DMS53 treated with DMSO at 0.1 percent for 48 hours (cell line): ENCODE data around the gene DLAT.
"Not testable (repeated sequence)": the region's sequence is repeated elsewhere in the genome, so short reads cannot be mapped to it uniquely, and the experiment has no call there.

Experiments
- DNase-seq: peaks from one replicate; lab custom pipeline; 2025; ENCODE audit not compliant: unreplicated experiment; lab: John Stamatoyannopoulos, UW

DLAT gene

DNA sequence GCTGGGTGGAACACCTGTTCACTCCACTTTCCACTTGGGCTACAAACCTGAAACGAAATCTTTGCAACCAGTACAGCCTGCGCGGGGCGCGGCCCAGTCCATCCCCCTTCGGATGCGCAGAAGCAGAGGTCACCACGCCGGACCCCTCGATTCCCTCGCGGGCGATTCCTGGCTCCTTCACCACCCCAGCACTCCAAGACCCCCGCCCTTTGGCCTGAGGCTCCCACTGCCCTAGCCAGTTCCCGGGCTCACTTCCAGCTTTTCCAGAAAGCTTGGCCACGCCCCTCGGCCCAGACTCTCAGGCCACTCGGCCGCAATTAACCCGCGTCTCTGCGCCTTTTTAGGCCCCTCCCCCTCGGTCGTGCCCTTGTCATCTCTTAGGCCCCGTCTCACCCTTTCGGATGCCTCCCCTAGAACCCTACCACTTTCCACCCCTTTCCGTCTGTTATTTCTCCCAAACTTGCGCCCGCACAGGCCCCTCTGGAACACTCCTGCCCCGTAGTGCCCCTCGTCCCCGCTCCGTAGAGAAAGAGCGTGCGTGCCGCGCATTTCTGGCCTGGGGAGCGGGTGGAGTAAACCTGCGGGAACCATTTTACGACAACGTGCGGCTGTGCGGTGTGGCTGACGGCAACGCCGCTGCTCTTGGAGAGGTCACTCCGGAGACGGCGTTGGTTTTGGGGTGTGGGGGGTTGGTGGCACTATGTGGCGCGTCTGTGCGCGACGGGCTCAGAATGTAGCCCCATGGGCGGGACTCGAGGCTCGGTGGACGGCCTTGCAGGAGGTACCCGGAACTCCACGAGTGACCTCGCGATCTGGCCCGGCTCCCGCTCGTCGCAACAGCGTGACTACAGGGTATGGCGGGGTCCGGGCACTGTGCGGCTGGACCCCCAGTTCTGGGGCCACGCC, at the start of gene DLAT:
TSS of gene DLAT (plus strand) at position 636 of the 906 bp plus-strand sequence. CDS start at position 701, 65 bp downstream.
- peak; percentile 89 for DNase-seq

DNA sequence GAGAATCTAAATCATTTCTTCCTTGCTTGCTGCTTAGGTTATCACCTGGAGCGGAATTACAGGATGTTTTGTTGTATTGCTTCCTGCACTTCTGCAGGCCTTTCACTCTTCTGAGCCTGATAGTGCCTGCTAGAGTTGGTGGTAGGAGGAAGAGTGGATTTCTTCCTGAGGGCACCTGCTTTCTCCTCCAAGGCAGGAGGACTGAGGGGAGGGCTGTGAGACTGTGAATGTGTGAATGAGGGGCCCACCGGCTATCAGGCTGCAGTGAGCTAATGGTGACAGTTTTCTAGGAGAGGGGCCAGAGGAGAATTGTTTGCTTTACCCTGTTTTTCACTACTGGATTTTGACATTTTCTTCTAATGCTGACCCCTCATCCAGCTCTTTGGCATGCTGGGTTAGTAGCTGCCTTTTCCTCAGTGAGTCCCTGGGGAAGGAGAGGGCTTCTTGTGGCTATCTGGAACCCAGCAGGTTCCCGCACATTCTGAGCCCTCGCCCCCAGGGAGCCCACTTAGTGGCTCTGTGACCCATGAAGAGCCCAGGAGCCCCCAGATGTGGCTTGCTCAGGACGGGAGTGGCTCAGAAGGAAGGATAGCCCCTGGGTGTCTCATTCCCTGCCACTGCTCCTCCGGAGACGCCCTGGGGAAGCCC, 49.0 kb upstream of the DLAT start:
- DNase-seq: no peak

DNA sequence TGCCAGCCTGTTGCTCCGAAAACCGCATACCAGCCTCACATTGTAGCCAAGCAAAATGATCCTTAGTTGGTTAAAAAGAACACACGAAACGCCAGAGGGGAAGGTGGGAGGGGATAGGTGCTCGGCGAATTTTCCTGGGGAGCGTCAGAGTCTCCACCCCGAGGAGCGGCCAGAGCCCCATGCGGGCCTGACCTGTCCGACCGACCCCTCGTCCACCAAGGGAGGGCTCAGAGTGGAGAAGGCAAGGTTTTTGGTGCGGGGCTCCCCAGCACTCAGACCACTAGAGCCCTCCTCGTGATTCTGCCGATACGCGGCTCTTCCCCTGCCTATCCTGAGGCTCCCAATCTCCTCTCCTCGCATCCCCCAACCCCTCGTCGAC, 48.5 kb upstream of the DLAT start:
- no peak for DNase-seq

DNA sequence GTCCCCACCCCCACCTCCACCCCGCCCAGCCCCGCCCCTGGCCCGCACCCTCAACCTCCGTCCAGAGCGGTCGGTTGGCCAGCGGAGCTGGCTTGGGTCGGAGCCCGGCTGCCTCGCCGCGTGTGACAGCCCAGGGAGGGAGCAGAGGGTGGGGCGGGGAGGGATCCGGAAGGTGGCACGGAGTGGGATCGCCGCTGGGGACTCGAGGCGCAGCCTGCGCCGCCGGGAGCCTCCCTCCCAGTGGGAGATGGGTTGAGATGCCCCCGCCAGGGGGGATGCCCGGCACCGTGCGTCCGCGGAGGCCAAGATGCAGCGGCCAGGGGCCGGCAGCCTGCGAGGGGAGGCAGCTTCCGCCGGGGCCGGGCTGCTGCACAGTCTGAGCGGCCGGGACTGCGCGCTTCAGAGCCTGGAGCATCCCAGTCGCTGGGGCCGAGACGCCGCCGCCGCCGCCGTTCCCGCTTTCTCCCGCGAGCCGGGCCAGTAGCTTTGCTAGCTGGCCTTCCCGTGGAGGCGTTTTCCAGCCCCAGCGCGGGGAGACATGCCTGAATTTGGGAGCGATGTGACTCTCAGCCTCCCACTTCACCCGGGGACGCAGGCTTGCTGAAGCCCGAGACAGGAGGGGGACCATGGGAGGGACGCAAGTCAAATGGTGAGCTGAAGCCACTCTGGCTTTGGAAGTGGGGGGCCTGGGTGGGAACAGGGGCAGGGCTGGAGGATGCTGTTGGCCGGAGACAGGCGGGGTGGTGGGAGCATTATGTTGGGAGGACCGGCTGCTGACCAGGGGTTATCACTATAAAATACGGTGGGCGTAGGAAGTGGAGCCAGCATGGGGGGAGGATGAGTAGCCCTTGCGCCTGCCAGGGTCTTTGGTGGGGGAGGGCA, 47.8 kb upstream of the DLAT start:
- no peak for DNase-seq

DNA sequence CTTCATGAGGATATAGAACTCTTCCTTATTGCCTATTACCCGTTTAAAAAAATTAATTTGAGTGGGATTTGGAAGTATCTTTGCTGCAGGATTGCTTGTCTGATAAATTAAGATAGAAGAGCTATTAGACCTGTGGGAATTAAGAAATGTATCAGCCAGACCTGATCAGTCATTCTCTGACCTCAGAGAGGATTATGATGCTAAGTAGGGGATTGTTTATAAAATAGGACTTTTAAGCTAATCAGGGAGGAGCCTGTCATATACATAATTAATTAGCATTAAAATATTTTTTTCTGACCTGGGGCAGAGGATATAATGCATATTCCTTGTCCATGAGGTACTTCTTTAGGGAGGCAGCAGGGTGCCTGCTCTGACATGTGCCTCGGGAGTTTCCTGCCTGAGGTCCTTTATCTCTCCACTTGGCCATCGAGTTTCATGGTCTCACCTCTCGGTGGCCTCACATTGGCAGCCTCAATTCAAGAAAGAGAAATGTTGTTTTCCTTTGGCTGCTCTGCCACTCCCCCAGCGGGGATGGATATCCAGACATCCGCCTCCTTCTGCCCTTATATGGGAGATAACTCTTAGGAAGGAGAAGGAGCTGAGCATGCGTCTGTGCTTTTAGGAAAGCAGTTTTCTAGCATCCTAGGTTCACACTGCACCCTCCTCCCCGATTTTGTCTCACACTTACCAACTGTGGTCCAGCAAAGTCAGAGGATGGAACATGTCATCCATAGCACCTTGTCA, 47.0 kb upstream of the DLAT start:
- no peak for DNase-seq

DNA sequence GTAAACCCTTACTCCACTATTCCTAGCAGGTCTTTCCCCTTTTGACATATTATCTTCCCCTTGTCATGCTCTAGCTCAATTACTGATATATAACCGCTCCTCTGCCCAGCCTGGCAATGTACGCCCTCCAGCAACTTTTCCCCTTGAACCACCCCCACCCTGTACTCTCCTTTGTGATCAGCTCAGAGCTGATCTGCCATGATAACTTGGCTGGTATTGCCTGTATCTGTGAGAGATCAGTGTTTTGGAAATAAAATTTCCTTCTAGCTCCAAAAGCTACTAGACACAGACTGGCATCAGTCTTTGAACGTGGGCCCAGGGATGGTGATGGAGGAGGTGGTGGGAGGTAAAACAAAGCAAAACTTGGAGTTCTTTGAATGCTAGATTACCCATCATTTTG, 45.1 kb upstream of the DLAT start:
- no peak for DNase-seq

DNA sequence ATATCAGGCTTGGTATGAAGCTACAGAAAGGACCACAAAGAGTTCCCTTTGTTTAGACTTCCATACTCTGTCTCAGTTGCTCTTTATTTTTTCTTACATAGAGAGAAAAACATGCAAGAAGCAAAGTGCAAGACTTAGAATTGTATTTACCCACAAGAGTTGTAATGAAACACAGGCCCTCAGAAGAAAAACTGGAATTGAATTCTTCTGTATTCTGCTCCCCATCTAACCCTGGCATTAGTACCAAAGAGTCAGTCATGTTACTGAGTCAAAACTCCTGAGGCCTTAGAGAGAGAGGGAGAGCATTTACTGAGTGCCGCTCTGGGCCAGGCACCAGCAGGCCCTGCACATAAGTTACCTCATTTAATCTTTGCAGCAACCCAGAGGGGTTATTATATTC, 43.9 kb upstream of the DLAT start:
- no peak for DNase-seq

DNA sequence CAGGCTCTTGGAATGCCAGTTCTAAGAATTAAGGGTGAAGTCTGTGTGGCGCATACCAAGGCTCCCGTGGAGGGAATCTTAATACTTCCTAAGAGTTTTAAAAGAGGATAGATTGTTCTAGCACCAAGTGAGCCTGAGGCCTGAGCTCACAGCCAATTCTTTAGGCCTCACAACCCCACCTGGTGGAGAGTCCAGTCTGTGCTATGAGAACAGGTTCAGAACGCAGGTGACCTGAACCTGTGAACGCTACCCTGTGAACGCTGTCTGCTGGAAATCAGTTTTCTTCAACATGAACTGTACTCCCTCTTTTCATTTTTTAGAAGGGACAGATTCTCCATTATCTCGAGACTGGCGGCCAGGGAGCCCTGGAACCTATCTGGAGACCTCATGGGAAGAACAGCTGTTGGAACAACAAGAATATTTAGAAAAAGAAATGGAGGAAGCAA, 43.2 kb upstream of the DLAT start:
- DNase-seq: peak; percentile 65

DNA sequence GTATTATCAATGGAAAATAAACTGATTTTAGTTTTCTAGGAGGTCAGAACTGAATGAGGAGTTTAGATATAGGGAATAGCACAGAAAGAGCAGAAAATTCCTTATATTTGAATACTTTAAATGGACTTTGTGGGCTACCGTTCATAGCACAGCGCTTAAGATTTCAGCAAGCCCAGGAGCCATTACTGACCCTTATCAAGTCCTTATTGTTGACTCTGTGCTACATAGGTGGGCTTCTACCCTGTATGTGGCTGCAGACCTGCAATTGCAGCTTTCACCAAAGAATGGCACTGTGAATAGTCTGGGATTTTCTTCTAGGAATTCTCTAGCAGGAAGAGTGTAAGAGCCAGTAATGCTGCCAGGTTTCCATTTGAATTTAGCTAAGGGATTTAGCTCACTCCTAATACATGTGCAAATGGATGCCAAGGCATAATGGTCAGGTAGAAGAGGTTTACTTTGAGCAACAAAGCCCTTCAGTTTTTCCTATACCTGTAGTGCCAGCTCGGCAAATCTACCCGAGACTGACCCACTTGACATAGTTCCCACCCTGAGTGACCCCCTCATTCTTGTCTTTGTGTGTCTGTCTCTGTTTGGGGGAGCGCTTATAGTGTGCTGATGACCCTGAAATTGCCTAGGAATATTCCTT, 42.5 kb upstream of the DLAT start:
- DNase-seq: no peak

DNA sequence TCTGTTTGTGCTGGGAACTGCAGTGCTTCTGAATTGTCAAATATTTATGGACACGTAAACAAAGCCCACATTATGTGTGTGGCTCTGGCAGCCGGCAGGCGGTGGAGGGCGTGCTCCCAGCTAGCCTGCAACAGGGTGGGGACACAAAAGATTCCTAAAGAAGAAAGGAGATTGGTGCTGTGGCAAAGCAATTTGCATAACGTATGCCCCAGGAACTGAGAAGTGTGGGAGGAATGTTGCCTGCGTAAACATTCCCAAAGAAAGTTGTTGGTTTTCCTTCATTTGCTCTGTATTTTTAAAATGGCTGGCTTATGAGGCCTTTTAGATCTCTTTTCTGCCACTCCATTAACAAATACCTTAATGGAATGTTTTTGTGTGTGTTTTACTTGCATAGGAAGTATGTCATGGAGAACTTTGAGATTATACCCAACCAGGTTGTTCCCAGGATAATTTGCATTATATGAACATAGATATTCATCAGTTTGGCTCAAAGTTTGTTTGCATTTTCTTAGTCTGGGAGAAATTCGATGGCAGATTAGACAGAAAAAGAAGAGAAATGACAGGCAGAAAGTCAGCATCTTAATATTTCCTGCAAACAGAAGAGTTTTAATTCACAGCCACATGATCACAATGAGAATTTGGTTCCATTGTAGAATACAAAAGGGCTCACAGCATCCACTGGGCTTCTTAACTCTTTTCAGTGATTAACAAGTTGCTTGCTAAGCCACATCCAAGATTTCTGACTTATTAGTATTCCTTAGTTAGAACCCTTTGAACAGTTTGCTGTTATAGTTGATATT, 41.8 kb upstream of the DLAT start:
- DNase-seq: no peak

DNA sequence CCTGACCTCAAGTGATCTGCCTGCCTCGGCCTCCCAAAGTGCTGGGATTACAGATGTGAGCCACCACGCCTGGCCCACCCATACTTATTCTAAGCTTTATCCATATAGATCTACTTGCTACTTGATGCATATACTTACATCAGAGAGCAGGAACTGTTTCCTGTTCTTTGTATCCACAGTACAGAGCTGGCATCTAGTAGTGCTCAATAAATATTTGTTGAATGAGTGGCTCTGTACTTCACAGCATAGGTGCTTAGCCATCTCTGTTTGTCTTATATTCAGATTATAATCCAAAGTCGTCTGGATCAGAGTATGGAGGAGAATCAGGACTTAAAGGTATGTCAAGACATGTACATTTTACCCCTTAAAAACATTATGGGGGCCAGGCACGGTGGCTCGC, 38.6 kb upstream of the DLAT start:
- peak; percentile 72 for DNase-seq

DNA sequence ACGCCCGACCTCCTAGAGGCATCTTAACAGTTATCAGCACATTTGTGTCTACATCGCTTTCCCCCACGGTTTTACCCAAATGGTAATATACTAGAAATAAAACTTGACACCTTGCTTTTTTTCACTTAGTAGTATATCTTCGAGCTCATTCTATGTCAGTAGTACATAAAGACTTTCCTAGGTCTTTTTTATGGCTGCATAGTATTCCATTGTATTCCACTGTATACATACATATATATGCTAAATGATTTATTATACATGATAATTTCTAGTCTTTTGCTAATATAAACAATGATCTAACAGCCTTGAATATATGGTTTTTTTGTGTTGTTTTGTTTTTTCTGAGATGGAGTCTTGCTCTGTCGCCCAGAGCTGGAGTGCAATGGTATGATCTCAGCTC, 34.8 kb upstream of the DLAT start:
- no peak for DNase-seq

DNA sequence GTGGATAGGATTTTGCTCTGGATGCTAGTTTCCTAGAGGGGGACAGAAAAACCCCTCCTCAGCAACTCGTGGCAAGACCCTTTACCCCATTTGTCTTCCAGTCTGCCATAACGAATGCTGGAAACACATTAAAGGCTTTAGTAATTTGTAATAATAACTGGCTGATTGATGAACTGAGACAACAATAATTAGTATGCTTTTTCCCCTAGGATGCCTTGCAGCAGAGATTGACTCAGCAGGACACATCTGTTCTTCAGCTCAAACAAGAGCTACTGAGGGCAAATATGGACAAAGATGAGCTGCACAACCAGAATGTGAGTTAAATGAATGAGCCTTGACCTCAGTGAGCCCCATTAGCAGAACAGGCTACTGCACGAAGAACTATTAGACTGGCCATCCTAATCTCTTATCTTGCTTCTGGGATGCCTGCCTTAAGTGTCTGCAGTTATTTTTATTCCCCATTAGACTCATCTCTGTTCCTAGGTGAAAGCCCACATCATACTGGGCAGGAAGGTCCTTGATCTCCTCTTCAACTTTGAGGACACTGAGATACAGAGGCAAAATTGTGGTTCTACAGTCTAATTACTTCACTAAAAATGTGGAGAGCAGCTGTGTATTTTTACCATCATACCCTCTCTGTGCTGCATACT, 32.9 kb upstream of the DLAT start:
- no peak for DNase-seq

DNA sequence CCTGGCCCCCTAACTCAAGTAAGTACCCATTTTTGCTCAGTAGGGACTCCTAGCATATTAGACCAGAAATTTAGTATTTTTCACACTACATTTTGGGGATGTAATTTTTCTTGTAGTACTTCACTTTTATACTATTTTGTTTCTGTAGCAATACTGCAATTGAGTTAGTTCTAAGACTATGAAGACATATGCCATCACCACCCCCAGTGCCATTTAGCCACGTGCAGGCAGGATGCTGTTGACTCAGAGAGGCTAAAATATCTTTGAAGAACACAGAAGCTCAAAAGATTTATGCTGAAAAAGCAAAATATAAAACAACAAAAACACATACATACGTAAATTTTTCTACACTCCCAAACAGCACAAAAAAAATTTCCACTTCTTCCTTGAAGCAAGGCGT, 29.1 kb upstream of the DLAT start:
- no peak for DNase-seq

DNA sequence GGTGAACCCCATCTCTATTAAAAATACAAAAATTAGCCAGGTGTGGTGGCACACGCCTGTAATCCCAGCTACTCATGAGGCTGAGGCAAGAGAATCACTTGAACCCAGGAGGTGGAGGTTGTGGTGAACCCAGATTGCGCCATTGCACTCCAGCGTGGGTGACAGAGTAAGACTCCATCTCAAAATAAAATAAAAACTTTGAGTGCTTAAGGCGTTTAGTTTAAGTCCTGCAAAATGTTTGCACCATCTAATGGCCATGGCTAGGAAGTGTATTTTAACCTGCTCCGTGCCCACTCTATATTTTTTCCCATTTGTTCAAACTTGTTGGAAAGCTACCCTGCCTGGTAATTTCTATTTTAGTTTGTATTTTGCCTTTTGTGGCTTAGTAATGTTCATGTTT, 28.5 kb upstream of the DLAT start:
- DNase-seq: not testable (repeated sequence)

DNA sequence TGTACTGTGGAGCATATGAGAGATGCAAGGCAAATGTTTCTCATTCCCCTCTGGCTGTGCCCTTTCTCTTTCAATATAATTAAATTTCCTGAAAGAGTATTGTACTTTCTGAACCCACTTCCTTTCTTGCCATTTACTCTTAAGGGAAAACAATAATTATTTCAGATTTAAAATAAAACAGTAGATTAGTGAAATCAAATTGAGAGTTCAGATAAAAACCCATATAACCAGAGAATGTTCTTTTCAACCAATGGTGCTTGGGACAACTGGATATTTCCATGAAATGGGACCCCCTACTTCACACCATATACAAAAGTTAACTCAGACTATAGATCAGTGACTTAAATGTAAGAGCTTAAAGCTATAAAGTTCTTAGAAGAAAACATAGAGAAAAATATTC, 26.1 kb upstream of the DLAT start:
- no peak for DNase-seq

DNA sequence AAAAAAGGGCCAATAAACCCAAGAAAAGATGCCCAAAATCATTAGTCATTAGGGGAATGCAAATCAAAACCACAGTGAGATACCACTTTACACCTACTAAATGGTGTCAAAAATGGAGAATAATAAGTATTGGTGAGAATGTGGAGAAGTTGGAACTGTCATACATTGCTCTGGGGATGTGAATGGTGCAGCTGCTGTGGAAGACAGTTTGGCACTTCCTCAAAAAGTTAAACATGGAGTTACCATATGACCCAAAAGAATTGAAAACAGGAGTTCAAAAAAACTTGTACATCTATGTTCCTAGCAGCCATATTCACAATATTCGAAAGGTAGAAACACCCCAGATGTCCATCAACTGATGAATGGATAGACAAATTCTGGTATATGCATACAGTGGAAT, 24.5 kb upstream of the DLAT start:
- DNase-seq: no peak

DNA sequence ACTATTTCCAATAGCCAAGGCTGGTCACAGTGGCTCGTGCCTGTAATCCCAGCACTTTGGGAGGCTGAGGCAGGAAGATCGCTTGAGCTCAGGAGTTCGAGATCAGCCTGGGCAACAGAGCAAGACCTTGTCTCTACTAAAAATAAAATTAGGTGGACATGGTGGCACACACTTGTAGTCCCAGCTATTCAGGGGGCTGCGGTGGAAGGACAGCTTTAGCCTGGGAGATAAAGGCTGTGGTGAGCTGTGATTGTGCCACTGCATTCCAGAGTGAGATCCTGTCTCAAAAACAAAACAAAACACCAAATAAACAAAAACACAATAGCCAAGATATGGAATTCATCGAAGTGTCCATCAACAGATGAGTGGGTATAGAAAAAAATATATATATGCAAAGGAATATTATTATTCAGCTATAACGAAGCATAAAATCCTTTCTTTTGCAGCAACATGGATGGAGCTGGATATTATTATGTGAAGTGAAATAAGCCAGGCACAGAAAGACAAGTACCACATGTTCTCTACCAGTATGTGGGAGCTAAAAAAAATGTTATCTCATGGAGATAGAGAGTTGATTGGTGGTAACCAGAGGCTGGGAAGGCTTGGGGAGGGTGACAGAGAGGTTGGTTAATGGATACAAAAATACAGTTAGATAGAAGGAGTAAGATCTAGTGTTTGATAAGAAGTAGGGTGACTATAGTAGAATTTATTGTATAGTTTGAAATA, 22.6 kb upstream of the DLAT start:
- DNase-seq: no peak
